Breast epithelium (tissue), 3 donors: ENCODE data around the gene FCF1.

Experiments used
- POLR2A ChIP-seq: fragments of 450-650 bp; IDR thresholded peaks from one replicate; pipeline ENCODE4 v1.6.1; 2016; ENCODE audit warnings: antibody characterized with exemption, mild to moderate bottlenecking, moderate library complexity
- POLR2AphosphoS5 ChIP-seq, 3 donors: sonication (generic); formaldehyde crosslinking; IDR thresholded peaks; one replicate each; pipeline ENCODE4 v1.6.1; 2017; ENCODE audit warnings: antibody characterized with exemption in 3 of 3
- TF ChIP-seq, protein P1 (sequence below), 3 donors: fragments of 450-650 bp; IDR thresholded peaks; one replicate each; pipeline ENCODE4 v1.5.1; 2016 to 2017; ENCODE audit warnings: antibody characterized with exemption in 3 of 3, mild to moderate bottlenecking in 3 of 3, moderate library complexity in 3 of 3

DNA sequence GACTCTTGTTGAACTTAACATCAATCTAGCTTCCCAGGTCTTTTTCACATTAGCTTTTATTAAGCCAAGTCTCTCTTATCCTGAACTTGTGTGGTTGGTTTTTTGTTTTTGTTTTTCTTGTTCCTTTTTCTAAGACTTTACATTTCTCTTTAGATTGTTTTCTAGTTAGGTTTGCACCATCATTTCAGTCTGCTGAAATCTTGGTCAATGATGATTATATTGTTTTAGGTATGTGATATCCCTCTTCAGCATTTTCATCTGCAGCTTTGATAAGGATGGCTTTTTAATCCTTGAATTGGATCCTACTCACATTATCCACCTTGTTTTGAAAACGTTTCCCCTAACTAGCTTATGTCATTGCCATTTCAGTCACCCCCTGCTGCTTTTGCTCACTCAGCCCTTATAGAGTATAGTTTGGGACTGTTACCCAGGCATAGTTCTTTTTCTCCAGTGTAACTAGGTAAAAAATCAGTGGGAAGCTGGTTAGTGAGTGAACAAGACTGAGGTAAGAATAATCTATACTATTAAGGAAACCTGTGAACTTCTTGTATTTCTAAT, 72.2 kb downstream of the FCF1 start:
- TF ChIP-seq, protein P1, sequence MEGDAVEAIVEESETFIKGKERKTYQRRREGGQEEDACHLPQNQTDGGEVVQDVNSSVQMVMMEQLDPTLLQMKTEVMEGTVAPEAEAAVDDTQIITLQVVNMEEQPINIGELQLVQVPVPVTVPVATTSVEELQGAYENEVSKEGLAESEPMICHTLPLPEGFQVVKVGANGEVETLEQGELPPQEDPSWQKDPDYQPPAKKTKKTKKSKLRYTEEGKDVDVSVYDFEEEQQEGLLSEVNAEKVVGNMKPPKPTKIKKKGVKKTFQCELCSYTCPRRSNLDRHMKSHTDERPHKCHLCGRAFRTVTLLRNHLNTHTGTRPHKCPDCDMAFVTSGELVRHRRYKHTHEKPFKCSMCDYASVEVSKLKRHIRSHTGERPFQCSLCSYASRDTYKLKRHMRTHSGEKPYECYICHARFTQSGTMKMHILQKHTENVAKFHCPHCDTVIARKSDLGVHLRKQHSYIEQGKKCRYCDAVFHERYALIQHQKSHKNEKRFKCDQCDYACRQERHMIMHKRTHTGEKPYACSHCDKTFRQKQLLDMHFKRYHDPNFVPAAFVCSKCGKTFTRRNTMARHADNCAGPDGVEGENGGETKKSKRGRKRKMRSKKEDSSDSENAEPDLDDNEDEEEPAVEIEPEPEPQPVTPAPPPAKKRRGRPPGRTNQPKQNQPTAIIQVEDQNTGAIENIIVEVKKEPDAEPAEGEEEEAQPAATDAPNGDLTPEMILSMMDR (IDR thresholded peaks at IDR 0.05), result no peak
- no peak for TF ChIP-seq POLR2AphosphoS5 (IDR thresholded peaks at IDR 0.05)
- TF ChIP-seq POLR2A, result no peak
